D721Med (cell line): ENCODE measurements around the gene SORCS2.

ENCODE experiments used
- DNase-seq: peaks from one replicate; pipeline ENCODE4 v3.0.0; 2011; ENCODE audit warnings: low spot score; ENCODE audit not compliant: insufficient read length
- FAIRE-seq: peaks from 2 replicates; lab custom pipeline; 2011; peaks lifted over from hg19 to GRCh38; lab: Jason Lieb, UNC
- TF ChIP-seq, protein P1 (sequence below): IDR thresholded peaks from 2 replicates; pipeline ENCODE4 v1.5.1; 2012; ENCODE audit warnings: mild to moderate bottlenecking, control low read depth; ENCODE audit not compliant: insufficient read depth; ENCODE audit errors: missing control alignments

The SORCS2 gene

DNA sequence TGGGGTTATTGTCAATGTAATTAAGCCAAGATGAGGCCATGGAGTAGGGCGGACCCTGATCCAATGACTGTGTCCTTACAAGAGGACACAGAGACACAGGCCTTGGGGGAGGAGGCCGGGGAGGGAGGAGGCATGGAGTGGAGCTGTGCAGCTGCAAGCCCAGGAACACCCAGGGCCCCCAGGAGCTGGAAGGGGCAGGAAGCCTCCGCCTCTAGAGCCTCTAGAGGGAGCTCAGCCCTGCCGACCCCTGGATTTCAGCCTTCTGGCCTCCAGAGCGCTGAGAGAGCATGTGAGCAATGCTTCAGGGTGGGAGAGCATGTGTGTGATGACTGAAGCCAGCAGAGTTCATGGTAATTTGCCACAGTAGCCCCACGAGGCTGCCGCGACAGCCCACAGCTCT, 512.7 kb downstream of the SORCS2 start:
- TF ChIP-seq, protein P1, sequence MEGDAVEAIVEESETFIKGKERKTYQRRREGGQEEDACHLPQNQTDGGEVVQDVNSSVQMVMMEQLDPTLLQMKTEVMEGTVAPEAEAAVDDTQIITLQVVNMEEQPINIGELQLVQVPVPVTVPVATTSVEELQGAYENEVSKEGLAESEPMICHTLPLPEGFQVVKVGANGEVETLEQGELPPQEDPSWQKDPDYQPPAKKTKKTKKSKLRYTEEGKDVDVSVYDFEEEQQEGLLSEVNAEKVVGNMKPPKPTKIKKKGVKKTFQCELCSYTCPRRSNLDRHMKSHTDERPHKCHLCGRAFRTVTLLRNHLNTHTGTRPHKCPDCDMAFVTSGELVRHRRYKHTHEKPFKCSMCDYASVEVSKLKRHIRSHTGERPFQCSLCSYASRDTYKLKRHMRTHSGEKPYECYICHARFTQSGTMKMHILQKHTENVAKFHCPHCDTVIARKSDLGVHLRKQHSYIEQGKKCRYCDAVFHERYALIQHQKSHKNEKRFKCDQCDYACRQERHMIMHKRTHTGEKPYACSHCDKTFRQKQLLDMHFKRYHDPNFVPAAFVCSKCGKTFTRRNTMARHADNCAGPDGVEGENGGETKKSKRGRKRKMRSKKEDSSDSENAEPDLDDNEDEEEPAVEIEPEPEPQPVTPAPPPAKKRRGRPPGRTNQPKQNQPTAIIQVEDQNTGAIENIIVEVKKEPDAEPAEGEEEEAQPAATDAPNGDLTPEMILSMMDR = no peak
- FAIRE-seq = no peak
- no peak for DNase-seq

DNA sequence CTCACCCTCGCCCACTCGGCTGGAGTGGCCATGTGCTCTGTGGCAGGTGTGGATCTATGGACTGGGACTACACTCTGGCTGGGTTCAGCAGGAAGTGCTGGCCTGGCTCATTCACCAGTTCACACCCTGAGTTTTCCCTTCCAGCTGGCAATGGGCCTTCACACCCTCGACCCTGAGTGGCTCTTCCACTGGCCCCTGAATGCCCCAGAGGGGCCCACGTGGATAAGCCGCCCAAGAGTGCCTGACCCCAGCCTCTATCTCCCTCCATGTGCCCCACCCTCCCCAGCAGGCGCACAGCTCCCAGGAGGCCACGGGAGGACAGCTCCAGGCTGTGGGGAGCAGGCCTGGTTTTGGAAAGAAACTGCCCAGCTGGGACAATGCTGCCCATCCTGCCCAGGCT, 513.3 kb downstream of the SORCS2 start:
- no peak for DNase-seq
- TF ChIP-seq, protein P1 = no peak
- FAIRE-seq = no peak

DNA sequence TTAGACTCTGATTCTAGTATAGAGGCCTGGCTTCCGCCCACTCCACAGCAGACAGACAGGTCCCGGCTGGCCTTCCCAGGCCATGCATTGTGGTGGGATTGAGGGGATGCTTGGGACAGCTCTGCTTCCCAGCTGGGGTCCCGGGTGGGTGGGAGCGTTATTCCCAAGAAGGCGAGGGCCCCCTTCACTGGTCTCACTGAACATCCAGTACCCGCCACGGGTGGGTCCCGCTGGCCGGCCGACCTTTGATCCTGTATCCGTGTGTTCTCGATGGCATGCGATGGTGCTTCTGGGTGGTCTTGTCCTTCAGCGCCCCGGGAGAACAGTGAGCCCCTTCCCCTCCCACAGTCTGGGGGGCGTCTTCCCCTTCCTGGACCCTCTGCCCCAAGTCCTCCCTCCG, 515.9 kb downstream of the SORCS2 start:
- DNase-seq (no peak), FAIRE-seq (no peak)
- TF ChIP-seq, protein P1 = no peak

DNA sequence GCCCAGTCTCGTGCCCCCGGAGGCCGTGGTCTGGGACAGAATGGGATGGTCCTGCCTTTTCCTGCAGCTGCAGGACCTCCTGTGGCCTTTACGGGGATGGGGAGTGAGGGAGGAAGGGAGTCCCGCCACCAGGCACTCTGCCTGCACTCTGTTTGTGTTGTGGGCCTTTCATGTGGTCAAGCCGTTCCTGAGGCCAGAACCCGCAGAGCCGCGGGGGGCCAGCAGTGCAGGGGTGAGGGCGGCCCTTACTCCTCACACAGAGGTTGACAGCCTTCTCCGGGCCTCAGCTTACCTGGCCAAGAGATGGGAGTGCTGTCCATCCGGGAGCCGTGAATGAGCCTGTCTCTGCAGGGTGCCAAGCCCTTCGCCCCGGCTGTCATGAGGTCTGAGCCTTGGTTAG, 516.6 kb downstream of the SORCS2 start:
- TF ChIP-seq, protein P1 = no peak
- FAIRE-seq = no peak
- DNase-seq = no peak

DNA sequence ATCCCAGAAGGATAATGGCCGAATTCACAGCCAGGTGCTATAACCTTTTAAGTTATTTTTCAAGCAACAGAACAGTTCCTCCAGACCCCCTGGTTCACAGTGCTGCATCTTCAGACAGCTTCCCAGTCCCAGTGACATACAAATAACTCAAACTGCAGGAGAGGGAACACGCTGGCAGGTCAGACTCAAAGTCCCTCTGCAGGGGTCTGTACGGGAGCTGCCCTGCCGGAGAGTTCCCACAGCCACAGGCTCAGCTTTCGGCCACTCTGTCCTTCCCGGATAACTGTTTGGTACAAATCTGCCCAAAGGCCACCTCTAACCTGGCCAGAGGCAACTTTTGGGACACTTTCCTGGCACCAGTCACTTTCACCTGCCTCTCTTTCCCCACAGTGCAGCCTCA, 517.1 kb downstream of the SORCS2 start:
- no peak for FAIRE-seq
- DNase-seq = no peak
- TF ChIP-seq, protein P1 = no peak

DNA sequence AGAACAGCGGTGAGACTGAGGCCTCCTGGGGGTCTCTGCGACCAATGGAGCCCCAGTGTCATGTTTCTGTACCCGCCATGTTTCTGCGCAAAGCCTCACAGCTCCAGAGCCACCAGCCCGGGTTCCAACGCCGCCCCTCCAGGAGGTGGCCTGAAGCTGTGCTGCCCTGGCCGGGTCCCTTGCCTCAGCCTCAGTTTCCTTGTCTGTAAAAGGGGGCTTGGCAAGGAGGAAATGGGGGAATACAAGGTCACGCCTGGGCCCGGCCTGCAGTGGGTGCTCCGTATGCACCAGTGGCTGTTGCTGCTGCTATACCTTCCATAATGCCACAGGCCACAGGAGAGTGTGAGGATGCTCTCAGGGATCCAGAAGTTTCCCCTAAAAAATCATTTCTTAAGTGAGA, 517.8 kb downstream of the SORCS2 start:
- FAIRE-seq (no peak), DNase-seq (no peak)
- TF ChIP-seq, protein P1 = no peak

DNA sequence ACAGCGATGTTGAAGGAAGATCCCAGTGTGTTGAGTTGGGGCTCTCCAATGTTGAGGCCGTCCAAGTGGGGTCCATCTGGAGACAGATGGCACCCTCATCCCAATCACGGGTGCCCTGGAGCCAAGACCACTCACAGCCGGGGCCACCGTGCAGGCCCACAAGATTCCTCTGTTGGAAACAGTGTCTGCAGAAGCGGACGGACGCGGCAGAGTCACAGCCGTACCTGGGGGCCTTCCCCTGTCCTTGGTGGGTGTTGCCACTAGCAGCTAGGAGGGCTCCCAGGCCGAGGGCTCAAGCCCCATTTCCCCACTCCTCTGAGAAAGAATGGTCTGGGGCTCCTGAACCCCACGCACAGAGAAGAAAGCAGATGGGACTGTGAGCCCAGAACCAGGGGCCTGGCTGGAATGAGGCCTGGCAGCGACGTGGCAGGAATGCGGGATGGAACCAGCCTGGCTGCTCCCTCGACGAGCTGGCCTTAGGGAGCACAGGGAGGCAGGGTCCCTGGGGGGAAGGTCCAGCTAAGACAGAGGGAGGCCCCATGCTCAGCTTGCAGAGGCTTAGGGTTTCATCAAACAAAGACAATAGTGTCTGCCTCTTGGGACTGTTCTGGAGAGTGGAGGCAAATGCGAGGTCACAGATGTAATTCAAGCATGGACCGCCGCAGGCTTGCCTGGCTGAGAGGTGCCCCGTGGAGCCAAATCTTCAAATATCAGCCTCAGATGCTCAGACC, 518.4 kb downstream of the SORCS2 start:
- TF ChIP-seq, protein P1 = no peak
- no peak for DNase-seq
- FAIRE-seq = no peak
